ENCODE measurements around the gene ADAMTSL4. TPM values are rescaled to one million over a fixed set of nuclear protein-coding genes. Genes with fewer than 3 reads are reported as not detected.
"Not testable (repeated sequence)": the region's sequence is repeated elsewhere in the genome, so short reads cannot be mapped to it uniquely, and the experiment has no call there.

Gene ADAMTSL4
- total RNA-seq, 2 experiments from 2014 or later = 0.28 to 0.59 TPM

DNA sequence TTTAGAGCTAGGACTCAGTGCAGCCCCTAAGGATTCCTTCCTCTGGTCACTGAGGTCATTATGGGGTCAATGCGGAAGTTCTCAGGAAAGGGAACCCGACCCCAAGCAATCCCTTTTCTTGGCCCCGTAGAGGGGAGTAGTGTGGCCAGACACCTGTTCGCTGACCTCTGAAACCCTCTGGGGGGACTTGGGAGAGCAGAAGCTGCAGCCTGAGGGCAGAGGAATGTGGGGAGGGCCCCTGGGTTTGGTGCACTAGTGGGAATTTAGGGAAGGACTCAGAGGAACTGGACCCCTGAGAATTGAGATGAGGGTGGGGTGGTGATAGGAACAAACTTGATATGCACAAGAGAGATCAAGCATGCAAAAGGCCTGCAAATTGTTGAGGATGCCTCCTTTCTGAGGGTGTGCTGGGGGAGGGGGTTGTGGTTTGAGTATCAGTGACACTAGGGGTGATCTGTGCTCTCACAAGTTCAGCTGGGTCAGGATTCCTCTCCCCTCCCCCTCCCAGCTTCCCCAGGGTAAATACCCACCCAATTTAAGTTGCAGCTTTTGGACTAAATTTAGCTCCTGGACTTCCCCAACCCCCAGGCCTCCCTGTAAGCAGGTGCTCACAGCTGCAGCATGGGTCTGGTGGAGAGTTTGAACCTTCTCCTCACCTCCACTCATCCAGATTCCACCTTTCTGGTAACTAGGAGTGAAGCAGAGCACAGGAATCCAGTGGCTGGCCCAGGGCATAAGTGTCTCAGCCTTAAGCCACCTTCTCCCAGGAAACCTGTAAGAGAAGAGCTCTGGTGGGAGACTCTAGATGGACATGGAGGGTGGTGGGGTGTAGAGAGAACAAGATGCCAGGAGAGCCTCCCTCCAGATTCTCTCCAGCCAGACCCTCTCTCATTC lies 13.5 kb downstream of the ADAMTSL4 start:
- peaks cover 7% of the 10 kb centered on the region for H3K36me3 Mint-ChIP-seq (ENCODE audit: low read depth)
- no peaks in the 10 kb centered on the region for H3K27me3 Mint-ChIP-seq
- ATAC-seq = peak; percentile 33
- intact Hi-C loops (cut with DNase I, micrococcal nuclease) = loop anchor here (1.0 to 10.0 kb wide), 14 partner anchors 49 to 765 kb away; partner anchors contain the start of genes ARNT (in 1 of the 2), CA14 (in 1 of the 2), CDC42SE1 (in 1 of the 2) and CTSS (in 1 of the 2)
- no peaks in the 10 kb centered on the region for H3K9me3 Mint-ChIP-seq (ENCODE audit: low read depth)
- DNase-seq = peak; percentile 94
- H3K27ac Mint-ChIP-seq = peak overlapping the region; percentile 99
- peak overlapping the region; percentile 81 for H3K4me3 Mint-ChIP-seq
- ChIA-PET CTCF (interaction anchor here (0.5 to 26.4 kb wide), 8 partner anchors 11 to 444 kb away, joined by 3 to 461 read pairs (median 8); partner anchors contain the start of genes ENSA, MCL1 and MINDY1), POLR2A (interaction anchor here (0.9 to 7.7 kb wide), 14 partner anchors 11 to 676 kb away, joined by 3 to 333 read pairs (median 4); partner anchors contain the start of genes ENSA, GOLPH3L and MCL1)
- H3K4me1 Mint-ChIP-seq = peaks cover 63% of the 10 kb centered on the region

GRCh38 chr1:150563340-150564038 lies 14.3 kb downstream of the ADAMTSL4 start:
- ATAC-seq (peak; percentile 25), DNase-seq (peak; percentile 68)
- CTCF ChIA-PET = interaction anchor here (1.2 to 26.4 kb wide), 3 partner anchors 13 to 57 kb away, joined by 3 to 461 read pairs (median 239); partner anchors contain the start of genes ENSA and MCL1
- peaks cover 7% of the 10 kb centered on the region for H3K36me3 Mint-ChIP-seq (ENCODE audit: low read depth)
- intact Hi-C loops (cut with DNase I, micrococcal nuclease) = loop anchor here (2.0 to 10.0 kb wide), 12 partner anchors 76 to 764 kb away; partner anchors contain the start of genes ARNT (in 1 of the 2), CA14 (in 1 of the 2), CDC42SE1 (in 1 of the 2) and CTSS (in 1 of the 2)
- H3K9me3 Mint-ChIP-seq (ENCODE audit: low read depth) = no peaks in the 10 kb centered on the region
- no peaks in the 10 kb centered on the region for H3K27me3 Mint-ChIP-seq
- peaks cover 71% of the 10 kb centered on the region for H3K4me1 Mint-ChIP-seq
- POLR2A ChIA-PET = interaction anchor here (0.6 to 7.7 kb wide), 16 partner anchors 12 to 894 kb away, joined by 3 to 333 read pairs (median 4); partner anchors contain the start of genes ENSA and MCL1
- peak overlapping the region; percentile 99 for H3K27ac Mint-ChIP-seq
- H3K4me3 Mint-ChIP-seq = peak overlapping the region; percentile 81

DNA sequence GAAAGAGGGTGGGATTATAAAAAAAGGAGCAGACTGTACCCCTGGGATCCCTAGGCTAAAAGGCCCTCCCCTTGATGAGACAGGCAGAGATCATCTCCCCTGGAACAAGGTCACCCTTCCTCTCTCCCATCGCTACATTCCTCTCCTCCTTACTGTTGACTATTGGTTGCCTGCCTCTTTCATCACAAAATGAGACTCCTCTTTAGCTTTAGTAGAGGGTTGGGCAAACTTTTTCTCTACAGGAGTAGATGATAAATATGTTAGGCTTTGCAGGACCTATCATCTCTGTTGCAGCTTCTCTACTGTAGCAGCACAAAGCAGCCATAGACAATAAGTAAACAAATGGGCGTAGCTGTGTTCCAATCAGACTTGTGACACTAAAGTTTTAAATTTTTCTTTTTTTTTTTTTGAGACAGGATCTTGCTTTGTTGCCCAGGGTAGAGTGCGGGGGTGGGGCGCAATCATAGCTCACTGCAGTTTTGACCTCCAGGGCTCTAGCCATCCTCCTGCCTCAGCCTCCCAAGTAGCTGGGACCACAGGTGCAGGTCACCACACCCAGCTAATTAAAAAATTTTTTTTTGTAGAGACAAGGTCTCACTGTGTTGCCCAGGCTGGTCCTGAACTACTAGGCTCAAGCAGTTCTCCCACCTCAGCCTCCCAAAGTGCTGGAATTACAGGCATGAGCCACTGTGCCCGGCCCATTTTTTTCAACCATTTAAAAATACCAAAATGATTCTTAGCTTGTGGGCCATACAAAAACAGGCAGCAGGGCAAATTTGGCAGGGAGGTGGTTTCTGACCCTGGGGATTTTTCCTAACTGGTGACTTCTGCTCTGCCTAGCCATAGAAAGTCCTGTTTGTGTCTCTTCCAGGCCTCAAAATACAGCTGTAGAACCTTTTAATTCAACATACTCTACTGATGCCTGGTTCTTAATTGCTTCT lies 15.1 kb downstream of the ADAMTSL4 start:
- POLR2A ChIA-PET = interaction anchor here (0.6 to 7.7 kb wide), 14 partner anchors 11 to 361 kb away, joined by 3 to 333 read pairs (median 4); partner anchors contain the start of genes ENSA, MCL1 and SETDB1
- peak overlapping the region; percentile 99 for H3K27ac Mint-ChIP-seq
- H3K9me3 Mint-ChIP-seq (ENCODE audit: low read depth) = no peaks in the 10 kb centered on the region
- H3K27me3 Mint-ChIP-seq = no peaks in the 10 kb centered on the region
- CTCF ChIA-PET = interaction anchor here (0.5 to 26.4 kb wide), 4 partner anchors 11 to 57 kb away, joined by 3 to 461 read pairs (median 122); partner anchors contain the start of genes ENSA and MCL1
- H3K4me1 Mint-ChIP-seq = peaks cover 80% of the 10 kb centered on the region
- ATAC-seq (no peak), DNase-seq (peak; percentile 64)
- intact Hi-C loops (cut with DNase I, micrococcal nuclease) = loop anchor here (5.0 to 10.0 kb wide), 11 partner anchors 77 to 763 kb away; partner anchors contain the start of genes ARNT (in 1 of the 2), CA14 (in 1 of the 2), CDC42SE1 (in 1 of the 2) and CTSS (in 1 of the 2)
- peak overlapping the region; percentile 81 for H3K4me3 Mint-ChIP-seq
- peaks cover 9% of the 10 kb centered on the region for H3K36me3 Mint-ChIP-seq (ENCODE audit: low read depth)

- not testable (repeated sequence) for H3K27me3 Mint-ChIP-seq; DNase-seq; ATAC-seq; H3K9me3 Mint-ChIP-seq (ENCODE audit: low read depth)
- Mint-ChIP-seq H3K4me3 (peak overlapping the region; percentile 22), H3K36me3 (ENCODE audit: low read depth) (peaks cover 18% of the 10 kb centered on the region), H3K27ac (peak overlapping the region; percentile 99), H3K4me1 (peaks cover 84% of the 10 kb centered on the region)
- intact Hi-C loops (cut with DNase I, micrococcal nuclease) = loop anchor here in 1 of 2 experiments (10.0 kb wide), 2 partner anchors 199 to 599 kb away; partner anchors contain the start of genes CTSS, LYSMD1 and SCNM1
- ChIA-PET POLR2A (interaction anchor here (0.6 to 7.7 kb wide), 8 partner anchors 10 to 360 kb away, joined by 3 to 333 read pairs (median 8); partner anchors contain the start of genes ENSA, MCL1, RPRD2 and SETDB1), CTCF (interaction anchor here (0.6 to 26.4 kb wide), 5 partner anchors 11 to 433 kb away, joined by 3 to 461 read pairs (median 3); partner anchors contain the start of genes ENSA and MCL1)
Measured at GRCh38 chr1:150565240-150565991, 16.2 kb downstream of the ADAMTSL4 start.

DNA sequence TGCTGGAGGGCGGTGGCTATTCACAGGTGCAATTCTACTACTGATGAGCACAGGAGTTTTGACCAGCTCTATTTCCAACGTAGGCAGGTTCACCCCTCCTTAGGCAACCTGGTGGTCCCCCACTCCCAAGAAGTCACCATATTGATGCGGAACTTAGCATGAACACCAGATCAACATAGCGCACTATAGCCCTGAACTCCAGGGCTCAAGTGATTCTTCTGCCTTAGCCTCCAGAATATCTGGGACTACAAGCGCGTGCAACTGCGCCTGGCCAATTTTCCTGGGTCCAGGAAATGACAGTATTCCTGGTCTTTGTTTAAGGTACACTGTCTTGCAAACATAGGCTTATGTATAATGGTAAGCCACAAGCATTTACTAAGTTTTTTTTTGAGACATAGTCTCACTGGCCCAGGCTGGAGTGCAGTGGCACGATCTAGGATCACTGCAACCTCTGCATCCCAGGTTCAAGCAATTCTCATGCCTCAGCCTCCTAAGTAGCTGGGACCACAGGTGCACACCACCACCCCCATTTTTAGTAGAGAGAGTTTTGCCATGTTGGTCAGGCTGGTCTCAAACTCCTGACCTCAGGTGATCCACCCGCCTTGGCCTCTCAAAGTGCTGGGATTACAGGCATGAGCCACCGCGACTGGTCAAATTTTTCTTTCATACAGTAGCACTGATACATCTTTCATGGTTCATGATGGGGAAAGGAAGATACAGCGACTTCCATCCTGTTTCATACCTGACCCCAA lies 17.6 kb downstream of the ADAMTSL4 start:
- H3K27ac Mint-ChIP-seq = peak overlapping the region; percentile 99
- H3K4me3 Mint-ChIP-seq = peak overlapping the region; percentile 73
- no peaks in the 10 kb centered on the region for H3K27me3 Mint-ChIP-seq
- ATAC-seq (no peak), DNase-seq (no peak)
- H3K9me3 Mint-ChIP-seq (ENCODE audit: low read depth) = no peaks in the 10 kb centered on the region
- intact Hi-C loops (cut with DNase I, micrococcal nuclease) = loop anchor here (1.0 to 10.0 kb wide), 7 partner anchors 11 to 598 kb away; partner anchors contain the start of genes CTSS (in 1 of the 2), ENSA (in 1 of the 2), LYSMD1 (in 1 of the 2) and SCNM1 (in 1 of the 2)
- ChIA-PET POLR2A (interaction anchor here (0.7 to 7.7 kb wide), 10 partner anchors 8 to 359 kb away, joined by 3 to 333 read pairs (median 14); partner anchors contain the start of genes ENSA, MCL1 and SETDB1), CTCF (interaction anchor here (10.1 to 26.4 kb wide), 2 partner anchors 10 to 54 kb away, joined by 239 to 461 read pairs; partner anchors contain the start of genes ENSA and MCL1)
- H3K4me1 Mint-ChIP-seq = peaks cover 89% of the 10 kb centered on the region
- peaks cover 31% of the 10 kb centered on the region for H3K36me3 Mint-ChIP-seq (ENCODE audit: low read depth)

DNA sequence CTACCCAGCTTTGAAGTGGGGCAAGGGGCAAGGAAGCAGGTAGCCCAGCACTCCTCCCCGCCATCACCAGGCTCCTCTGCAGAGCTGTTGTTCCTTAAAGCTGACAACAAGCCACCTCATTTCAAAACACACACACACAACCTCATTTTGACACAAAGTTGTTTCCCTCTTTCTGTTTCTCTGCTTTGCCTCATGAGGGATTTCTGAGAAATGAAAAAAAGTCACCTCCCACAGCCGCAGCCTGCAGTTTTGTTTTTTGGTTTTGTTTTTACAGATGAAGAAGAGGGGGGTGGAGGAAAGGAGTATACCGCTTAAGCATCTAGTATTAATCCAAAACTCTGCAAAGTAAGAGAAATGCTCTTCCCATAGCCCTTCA lies 18.1 kb downstream of the ADAMTSL4 start:
- H3K4me1 Mint-ChIP-seq = peaks cover 94% of the 10 kb centered on the region
- no peaks in the 10 kb centered on the region for H3K9me3 Mint-ChIP-seq (ENCODE audit: low read depth)
- DNase-seq (peak; percentile 80), ATAC-seq (peak; percentile 35)
- POLR2A ChIA-PET = interaction anchor here (0.7 to 4.9 kb wide), 8 partner anchors 8 to 493 kb away, joined by 3 to 105 read pairs (median 14); partner anchors contain the start of genes ENSA, MCL1 and MLLT11
- intact Hi-C loops (cut with DNase I, micrococcal nuclease) = loop anchor here (1.0 to 10.0 kb wide), 7 partner anchors 10 to 597 kb away; partner anchors contain the start of genes CTSS (in 1 of the 2), ENSA (in 1 of the 2), LYSMD1 (in 1 of the 2) and SCNM1 (in 1 of the 2)
- H3K27me3 Mint-ChIP-seq = no peaks in the 10 kb centered on the region
- H3K36me3 Mint-ChIP-seq (ENCODE audit: low read depth) = peaks cover 36% of the 10 kb centered on the region
- peak overlapping the region; percentile 73 for H3K4me3 Mint-ChIP-seq
- CTCF ChIA-PET = interaction anchor here (1.0 to 26.4 kb wide), 5 partner anchors 8 to 590 kb away, joined by 3 to 461 read pairs (median 5); partner anchors contain the start of genes ENSA and MCL1
- peak overlapping the region; percentile 99 for H3K27ac Mint-ChIP-seq

DNA sequence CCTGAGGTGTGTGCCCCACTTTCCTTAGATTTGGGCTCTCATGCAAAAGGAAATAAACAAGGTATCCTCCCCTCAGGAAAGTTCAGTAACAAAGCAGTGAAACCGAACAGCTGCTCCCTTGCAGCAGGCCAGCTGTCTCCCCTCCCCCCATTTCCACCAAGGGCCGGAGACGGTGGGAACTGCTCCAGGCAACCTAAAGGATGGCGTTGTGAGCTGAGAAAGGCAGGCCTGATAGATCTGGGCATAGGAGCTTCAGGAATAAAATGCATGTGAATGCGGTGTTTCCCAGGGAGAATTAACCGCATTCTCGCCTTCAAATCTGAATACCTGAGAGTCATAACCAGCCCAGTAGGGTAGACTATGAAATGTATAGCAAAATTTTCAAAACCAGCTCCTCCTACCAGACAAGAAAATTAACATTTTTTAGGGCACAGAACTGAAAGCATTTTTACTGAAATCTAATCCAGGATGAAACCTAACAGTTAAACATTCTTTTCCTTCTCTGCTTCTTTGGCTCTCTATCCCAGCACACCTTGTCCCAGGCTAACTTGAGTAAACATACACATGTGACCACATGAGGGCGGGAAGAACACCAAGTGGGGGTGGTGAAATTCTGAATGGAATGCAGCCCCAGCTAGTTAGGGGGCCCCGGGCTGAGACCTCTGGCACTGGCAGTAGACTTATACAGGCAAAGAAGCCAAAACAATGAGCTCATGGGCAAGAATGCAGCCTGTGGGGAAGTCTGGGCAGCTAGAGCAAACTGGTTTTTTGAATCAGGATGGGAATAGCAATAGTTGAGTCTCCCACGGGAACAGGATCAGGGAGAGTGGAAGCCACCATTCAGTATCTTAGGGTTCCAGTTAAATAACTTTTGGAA lies 18.7 kb downstream of the ADAMTSL4 start:
- no peaks in the 10 kb centered on the region for H3K9me3 Mint-ChIP-seq (ENCODE audit: low read depth)
- H3K4me1 Mint-ChIP-seq = peaks cover 95% of the 10 kb centered on the region
- CTCF ChIA-PET = interaction anchor here (0.6 to 26.4 kb wide), 8 partner anchors 7 to 1026 kb away, joined by 3 to 461 read pairs (median 4); partner anchors contain the start of genes ENSA and MCL1
- peak overlapping the region; percentile 99 for H3K27ac Mint-ChIP-seq
- peaks cover 43% of the 10 kb centered on the region for H3K36me3 Mint-ChIP-seq (ENCODE audit: low read depth)
- peak overlapping the region; percentile 73 for H3K4me3 Mint-ChIP-seq
- ATAC-seq (peak; percentile 24), DNase-seq (peak; percentile 76)
- POLR2A ChIA-PET = interaction anchor here (0.6 to 4.9 kb wide), 9 partner anchors 9 to 492 kb away, joined by 3 to 105 read pairs (median 11); partner anchors contain the start of genes ENSA, GOLPH3L, MCL1 and MLLT11
- H3K27me3 Mint-ChIP-seq = no peaks in the 10 kb centered on the region
- intact Hi-C loops (cut with DNase I, micrococcal nuclease) = loop anchor here (1.0 to 10.0 kb wide), 7 partner anchors 9 to 597 kb away; partner anchors contain the start of genes ENSA (in 2 of the 2), CTSS (in 1 of the 2), LYSMD1 (in 1 of the 2) and SCNM1 (in 1 of the 2)

Measured in activated CD4-positive, alpha-beta T cell treated with anti-CD3 and anti-CD28 coated beads for 36 hours (primary cell).